NCI-H2227 (cell line): ENCODE measurements around the gene TADA2A.
"Not testable (repeated sequence)": the region's sequence is repeated elsewhere in the genome, so short reads cannot be mapped to it uniquely, and the experiment has no call there.

Experiments
- DNase-seq: peaks from one replicate; lab custom pipeline; 2025; ENCODE audit not compliant: unreplicated experiment; lab: John Stamatoyannopoulos, UW

TADA2A gene

GRCh38 chr17:37399265-37399803 lies 7.4 kb upstream of the TADA2A start:
- no peak for DNase-seq

DNA sequence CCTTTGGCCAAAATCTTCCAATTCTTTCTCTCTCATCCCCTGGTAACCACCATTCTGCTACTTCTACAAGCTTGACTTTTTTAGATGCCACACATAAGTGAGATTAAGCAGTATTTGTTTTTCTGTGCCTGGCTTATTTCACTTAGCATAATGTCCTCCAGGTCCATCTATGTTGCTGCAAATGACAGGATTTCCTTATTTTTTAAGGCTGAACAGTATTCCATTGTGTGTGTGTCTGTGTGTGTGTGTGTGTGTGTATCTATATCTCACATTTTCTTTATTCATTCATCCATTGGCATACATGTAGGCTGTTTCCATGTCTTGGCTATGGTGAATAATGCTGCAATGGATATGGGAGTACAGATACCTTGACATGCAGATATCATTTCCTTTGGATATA lies 6.2 kb upstream of the TADA2A start:
- DNase-seq, result no peak

DNA sequence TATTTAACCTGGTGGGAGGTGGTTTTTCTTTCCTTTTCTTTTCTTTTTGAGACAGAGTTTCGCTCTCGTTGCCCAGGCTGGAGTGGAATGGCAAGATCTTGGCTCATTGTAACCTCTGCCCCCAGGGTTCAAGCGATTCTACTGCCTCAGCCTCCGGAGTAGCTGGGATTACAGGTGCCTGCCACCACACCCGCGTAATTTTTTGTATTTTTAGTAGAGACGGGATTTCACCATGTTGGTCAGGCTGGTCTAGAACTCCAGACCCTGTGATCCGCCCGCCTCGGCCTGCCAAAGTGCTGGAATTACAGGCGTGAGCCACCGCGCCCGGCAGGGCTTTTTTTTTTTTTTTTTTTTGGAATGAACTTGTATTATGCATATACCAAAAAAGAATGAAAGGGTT lies 1.2 kb upstream of the TADA2A start:
- DNase-seq, result not testable (repeated sequence)

DNA sequence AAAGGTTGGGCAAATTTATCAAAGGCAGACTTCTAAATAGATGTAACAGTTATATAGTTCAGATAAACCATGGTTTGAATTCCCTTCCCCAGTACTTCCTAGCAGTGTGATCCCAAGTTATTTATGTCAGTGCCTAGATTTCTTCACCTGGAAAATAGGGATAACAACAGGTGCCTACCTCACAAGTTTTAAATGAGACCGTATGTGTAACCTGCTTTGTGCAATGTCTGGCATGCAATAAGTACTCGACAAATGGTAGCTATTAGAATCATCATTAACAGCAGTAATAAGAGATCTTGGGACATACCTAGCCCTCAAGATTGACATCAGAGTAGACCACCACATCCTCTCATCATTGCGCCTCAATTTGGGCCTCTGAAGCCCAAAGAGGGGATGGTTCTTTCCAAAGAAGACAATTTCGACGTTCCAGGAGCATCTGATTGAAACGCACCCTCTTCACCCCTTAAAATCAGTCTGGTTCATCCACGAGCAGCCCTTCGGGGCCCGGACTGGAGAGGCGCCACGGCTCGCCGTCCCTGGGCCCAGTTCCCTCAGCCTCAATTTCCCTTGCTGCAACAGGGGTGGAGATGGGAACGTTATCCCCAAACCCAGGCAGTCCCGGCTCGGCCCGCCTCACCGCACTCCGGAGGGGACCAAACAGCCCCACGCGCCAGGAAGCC lies 591 bp upstream of the TADA2A start:
- DNase-seq, result peak; percentile 49

DNA sequence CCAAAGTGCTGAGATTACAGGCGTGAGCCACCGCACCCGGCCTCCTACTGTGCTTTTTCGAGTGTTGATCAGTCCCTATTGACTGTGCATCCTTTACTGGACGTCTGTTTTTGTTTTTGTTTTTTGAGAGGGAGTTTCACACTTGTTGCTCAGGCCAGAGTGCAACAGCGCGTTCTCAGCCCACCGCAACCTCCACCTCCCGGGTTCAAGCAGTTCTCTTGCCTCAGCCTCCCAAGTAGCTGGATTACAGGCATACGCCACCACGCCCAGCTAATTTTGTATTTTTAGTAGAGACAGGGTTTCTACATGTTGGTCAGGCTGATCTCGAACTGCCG lies 1.4 kb downstream of the TADA2A start:
- DNase-seq, result not testable (repeated sequence)

- DNase-seq, result no peak
These were observed 3.7 kb downstream of the TADA2A start for GRCh38 chr17:37410357-37410756.

GRCh38 chr17:37413875-37414519 lies 7.3 kb downstream of the TADA2A start:
- no peak for DNase-seq

DNA sequence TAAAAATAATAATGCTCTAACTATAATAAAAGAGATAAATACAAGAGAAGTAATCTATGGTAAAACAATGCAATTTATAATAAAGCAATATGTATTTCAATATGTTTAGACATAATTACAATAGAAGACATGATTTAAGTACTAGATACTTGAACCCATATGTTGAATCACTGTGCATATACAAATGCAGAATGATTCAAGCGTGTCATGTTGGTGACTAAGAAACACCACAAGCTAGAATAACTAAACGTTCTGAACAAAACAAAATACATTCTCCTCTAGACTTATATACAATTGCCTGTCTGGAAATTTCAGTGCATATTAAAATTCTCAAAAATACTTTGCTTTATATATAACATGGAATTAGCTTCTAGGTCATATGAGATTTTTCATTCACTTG lies 11.2 kb downstream of the TADA2A start:
- DNase-seq, result no peak

- DNase-seq, result no peak
These were observed 16.4 kb downstream of the TADA2A start for GRCh38 chr17:37422971-37423625.

- DNase-seq, result no peak
These were observed 18.6 kb downstream of the TADA2A start for GRCh38 chr17:37425268-37425667.

DNA sequence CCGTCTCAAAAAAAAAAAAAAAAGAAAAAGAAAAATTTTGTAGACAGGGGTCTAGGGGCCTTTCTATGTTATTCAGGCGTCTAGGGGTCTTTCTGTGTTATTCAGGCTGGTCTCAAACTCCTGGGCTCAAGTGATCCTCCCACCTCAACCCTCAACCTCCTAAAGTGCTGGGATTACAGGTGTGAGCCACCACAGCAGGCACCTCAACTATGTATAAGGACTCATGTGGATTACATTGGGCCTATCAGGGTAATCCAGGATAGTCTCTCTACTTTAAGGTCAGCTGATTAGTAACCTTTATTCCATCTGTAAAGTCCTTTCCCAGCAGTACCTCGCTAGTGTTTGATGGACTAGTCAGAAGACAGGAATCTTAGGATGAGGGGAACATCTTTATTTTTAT lies 22.4 kb downstream of the TADA2A start:
- no peak for DNase-seq

- no peak for DNase-seq
These were observed 22.8 kb downstream of the TADA2A start for GRCh38 chr17:37429453-37429852.

DNA sequence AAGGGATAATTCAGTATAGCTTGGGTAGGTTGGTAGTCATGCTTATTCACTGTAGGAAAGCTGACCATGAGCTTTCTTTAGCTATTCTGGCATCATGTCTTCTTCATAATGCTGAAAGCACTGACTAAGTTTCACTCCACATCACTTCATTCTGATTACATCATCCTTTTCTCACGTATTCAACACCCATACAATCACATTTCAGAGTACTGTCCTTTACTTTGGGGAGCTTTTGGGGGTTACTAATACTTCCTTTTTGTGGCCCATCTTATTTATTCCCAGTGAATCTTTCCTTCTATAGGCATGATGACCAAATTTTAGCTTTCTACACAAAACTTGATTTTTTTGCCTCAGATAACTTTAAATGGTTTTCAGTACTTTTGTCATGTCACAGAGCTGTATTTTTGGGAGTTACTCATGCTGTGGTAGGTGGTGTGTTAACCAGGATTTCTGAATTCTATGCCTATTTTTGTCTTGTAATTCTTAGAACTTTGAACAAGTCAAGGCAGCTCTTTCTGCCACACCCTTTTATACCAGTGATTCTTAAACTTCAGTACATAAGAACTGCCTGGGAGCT lies 23.5 kb downstream of the TADA2A start:
- DNase-seq, result no peak

DNA sequence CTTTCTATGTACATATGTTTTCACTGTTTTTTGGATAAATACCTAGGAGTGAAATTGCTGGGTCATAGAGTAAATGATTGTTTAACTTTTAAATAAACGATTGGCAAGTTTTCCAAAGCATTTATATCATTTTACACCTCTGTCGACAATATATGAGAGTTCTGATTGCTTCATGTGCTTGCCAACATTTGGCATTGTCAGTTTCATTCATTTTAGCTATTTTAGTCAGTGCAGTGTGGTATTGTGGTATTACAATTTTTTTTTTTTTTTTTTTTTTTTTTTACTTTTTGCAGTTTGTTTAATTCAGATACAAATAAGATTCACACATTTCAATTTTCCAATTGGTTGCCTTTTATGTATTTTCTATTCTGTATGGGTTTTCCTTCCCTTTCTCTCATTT lies 26.0 kb downstream of the TADA2A start:
- no peak for DNase-seq

GRCh38 chr17:37438141-37438540 lies 31.5 kb downstream of the TADA2A start:
- DNase-seq, result no peak

GRCh38 chr17:37440424-37440823 lies 33.7 kb downstream of the TADA2A start:
- DNase-seq, result no peak

GRCh38 chr17:37441369-37442014 lies 34.8 kb downstream of the TADA2A start:
- DNase-seq, result not testable (repeated sequence)

DNA sequence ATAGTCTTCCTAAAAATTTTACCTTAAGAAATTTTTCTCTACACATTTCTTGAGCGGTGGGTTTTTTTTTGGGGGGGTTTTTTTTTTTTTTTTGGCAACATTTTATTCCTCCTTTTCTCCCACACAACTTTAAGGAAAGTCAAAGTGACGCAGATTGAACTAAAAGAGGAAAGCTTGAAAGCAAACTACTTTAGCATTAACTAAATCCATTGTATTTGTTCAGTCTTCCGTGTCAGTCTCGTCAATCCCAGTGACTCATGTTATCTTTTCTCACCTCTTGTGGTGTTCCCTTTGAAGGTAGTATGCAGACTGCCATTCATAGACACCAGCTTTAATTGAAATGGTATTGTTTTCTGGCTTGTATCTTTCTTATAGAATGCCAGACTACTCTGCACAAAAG lies 39.3 kb downstream of the TADA2A start:
- DNase-seq, result peak; percentile 21

DNA sequence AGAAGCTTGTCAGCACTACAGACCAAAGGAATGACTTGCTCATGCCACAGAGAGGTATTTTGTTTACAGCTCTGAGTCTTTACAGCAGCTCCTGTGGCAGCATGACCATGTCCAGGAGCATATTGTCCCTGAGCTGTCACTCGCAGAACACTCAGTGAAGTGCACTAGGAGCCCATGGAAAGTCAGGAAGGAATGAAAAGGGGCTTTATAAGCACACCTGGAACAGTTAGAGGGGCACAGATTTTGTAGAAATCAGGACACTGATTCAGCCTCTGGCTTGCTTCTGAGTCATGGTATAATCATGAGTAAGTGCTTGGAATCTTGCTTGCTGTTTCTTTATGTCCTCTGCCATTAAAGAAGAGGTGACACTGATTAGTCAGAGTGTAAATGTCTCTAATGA lies 41.0 kb downstream of the TADA2A start:
- no peak for DNase-seq

DNA sequence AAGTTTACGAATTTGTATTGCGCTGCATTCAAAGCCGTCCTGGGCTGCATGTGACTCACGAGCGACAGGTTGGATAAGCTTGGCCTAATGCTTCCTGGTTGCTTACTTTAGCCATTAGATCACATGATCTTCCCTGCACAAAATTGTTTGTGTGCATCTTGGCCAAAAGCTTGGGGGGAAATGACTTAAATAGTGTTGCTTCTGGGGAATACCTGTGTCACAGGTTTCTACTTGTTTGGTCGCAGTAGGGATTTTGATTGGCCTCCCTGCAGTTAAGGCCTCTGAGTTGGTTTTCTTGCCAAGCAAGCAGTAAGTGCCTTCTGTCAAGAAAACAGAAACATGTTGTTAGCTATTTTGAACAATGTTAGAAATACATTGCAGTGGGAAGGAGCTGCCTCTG lies 43.4 kb downstream of the TADA2A start:
- no peak for DNase-seq

DNA sequence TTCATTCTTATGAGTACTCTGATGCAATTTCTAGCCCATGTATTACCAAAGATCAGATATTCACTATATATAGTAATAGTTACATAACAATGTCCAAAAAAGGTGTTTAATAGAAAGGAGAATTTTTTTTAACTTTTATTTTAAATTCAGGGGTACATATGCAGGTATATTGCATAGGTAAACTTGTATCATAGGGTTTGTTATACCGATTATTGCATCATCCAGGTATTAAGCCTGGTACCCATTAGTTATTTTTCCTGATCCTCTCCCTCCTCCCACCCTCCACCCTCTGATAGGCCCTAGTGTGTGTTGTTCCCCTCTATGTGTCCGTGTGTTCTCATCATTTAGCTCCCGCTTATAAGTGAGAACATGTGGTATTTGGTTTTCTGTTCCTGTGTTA lies 51.1 kb downstream of the TADA2A start:
- DNase-seq, result not testable (repeated sequence)
